HG03280 (cell line): ENCODE measurements around the gene STXBP6.
"Not testable (repeated sequence)": the region's sequence is repeated elsewhere in the genome, so short reads cannot be mapped to it uniquely, and the experiment has no call there.

ENCODE experiments used
- ATAC-seq: cut with Tn5 transposase; IDR thresholded peaks from one replicate; pipeline ENCODE4 v1.9.1; 2021; ENCODE audit warnings: mild to moderate bottlenecking, moderate library complexity; ENCODE audit not compliant: unreplicated experiment

Gene STXBP6

DNA sequence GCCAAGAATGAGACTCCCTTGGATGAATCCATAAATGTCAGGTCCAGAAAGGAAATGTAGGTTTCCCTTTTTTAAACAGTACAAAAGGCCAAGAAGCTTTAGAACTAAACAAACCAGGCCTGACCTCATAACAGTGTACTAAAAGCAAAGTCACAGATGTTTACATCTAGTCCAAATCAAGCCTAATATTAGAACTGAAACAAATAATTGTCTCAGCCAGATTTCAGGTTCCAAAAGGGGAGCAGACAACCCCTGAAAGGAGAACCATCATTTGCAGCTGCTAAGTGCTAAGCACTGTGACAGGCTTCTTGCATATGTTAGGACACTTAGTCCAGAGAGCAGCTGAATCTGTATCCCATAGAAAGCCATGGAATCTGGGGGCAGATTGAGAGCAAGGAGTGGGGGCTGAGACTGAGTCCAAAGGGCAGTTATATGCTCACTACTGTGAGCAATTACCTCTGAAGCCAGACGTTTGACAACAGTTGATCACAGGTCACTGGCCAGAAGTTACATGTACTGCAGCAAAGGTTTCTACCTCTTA lies 90.1 kb downstream of the STXBP6 start:
- peak; percentile 75 for ATAC-seq

DNA sequence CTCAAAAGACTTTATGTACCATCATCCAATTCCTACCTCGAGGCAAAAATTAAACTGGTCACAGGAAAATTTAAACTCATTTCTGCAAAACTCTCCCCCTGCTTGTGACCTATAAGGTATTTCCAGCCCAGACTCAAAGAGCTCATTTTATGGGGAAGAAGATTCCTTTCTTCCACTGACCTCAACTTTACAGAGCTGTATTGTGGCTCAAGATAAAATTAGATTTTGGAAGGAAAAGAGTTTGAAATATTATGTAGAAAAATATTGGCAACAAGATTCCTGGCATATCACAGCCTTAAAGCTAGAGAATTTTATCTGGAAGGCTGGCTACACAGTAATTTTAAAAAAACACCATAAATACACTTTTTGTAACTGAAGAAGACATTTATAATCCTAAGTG lies 91.7 kb downstream of the STXBP6 start:
- ATAC-seq = no peak

DNA sequence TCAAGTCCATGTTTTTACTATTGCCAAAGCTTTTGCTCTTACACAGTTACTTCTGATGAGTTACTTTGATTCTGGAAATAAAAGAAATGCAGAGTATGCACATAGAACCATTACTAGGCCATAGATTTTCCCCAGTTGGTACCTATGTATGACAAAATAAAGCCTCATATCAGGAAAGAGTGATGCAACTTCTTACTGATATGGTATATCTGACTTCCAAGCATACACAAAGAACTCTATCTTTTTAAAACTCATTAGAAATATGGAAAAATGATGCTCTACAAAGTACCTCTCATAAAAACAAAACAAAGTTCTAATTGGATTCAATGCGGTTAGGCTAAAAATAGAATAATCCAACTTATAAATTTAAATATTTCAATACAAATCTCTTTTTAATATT lies 92.1 kb downstream of the STXBP6 start:
- no peak for ATAC-seq

DNA sequence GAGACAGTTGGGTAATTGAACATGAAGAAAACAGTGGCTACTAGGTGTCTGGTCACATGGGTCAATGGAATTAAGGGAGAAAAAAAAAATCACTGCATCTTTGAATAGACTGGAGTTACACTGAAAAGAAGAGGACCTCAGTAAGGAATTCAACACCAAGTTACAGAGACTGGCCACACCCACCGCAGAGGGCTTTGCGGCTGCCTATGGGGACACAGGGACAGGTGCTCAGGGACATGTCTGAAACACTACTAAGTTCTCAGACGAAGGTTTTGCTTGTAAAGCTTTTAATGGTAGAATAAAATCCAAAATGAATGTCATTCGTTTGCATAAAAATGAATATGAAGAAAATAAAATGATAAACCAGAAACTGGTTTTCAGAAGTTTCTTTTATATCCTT lies 93.8 kb downstream of the STXBP6 start:
- no peak for ATAC-seq

DNA sequence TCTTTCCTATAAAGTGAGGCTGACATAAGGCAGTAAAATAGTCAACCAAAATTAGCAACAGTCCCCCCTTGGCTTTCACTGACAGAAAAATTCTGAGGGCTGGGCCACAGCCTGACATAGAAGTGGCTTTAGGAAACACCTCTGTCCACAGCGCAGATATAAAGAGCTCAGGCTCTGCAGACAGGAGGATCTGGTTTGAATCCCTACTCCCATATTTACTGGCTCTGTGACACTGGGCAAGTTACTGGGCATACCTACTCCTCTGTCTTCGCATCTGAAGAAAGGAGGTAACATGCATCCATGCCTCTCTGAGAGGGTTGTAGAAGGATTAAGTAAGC lies 95.3 kb downstream of the STXBP6 start:
- ATAC-seq = no peak

DNA sequence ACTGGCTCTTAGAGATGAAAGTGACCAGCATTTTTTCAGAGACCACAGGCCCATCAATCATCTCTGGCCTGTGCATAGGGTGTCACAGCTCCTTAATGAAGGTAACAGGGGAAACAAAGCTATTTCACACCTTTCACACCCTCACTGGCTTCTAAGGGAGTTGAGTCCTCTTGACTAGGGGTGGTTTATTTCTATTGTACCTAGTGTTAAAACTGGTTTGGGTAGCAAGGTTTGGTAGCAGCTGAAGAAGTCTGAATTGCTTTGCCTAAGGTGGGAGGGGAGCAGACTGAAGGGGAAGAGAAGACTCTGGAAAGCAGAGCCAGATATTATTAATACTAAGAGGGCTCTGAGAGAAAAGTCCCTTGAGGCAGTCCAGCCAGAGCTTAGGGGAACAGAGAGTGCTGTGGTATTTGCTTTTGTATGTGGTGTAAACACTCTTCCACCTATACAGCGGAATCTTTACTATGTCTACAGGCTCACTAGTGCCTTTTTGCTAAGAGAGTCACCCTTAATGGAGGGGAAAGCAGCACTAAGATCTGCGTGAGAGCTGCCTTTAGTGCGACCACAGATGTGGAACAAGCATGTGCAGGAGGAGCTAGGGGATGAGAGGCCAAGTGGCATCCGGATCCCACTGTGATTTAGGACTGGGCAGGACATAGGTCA lies 95.8 kb downstream of the STXBP6 start:
- ATAC-seq = peak; percentile 70

DNA sequence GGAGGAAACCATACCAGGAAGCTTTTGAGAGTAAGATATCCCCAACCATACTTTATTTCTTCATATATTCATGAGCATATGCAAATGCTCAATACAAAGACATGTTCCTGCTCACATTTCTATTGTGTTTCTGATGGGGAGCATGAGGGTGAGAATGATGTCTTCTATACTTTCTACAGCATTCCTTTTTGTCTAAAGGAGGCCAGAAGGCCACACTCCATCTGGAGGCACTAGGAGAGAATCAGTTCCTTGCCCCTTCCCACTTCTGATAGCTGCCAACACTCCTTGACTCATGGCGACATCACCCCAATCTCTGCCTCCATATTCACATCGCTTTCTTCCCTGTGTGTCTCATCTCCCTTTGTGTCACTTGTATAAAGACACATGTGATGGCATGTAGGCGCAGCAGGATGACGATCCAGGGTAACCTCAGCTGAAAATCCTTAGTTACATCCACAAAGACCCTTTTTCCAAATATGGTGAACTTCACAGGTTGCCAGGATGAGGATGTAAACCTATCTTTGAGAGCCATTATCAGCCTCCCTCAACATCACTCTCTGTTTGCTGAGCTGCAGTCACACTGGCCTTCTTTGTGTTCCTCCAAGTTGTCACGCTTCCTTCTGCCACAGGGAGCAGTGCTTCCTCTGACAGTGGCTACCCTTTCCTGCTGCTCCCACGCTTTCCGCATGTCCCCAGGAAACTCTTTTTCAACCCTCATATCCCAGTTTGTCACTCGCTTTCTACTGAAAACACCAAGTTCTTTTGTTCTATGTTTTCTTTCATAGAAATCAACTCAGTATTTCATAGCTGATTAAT lies 96.9 kb downstream of the STXBP6 start:
- ATAC-seq = no peak

DNA sequence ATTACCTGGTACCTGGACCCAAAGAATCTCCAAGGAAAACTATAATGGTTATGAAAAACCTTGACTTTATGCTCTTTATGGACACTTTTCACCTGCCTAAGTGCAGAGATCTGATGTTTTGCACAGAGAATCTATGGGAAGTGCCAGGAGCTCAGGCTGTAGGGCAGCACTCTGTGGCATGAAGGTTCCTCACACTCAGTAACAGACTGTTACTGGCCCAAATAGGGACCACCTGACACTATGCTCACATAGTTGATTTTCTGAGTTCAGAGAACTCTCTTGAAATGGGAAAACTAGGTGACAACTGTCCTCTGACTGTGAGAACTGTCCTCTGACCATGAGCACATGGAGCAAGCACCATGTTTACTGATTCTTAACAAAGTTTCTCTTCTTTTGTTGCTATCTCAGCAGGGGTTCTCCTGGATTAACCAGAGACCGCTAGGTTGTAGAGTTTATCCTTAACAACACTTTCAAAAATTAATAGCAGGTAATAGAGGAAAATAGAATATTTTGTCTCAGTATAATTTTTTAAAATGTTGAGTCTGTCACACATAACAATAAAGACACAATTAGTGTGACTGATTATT lies 101.6 kb downstream of the STXBP6 start:
- ATAC-seq = no peak

DNA sequence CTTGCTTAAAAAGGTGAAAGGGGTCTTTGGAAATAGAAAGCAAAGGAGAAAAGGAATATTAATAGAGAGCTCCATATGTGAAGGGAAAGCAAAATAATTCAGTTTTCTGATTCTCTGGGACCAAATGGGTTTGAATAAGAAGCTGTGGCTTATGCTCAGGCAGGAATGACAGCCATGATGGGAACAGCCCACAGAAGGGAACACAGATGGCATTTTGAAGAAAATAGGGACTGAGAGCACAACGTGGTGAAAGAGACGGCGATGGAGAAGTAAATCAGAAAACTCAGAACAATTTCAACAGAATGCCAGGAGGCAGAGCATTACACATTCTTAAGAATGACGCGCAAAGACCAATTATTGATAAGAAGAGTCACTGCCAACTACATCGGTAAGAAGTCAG lies 102.8 kb downstream of the STXBP6 start:
- no peak for ATAC-seq

DNA sequence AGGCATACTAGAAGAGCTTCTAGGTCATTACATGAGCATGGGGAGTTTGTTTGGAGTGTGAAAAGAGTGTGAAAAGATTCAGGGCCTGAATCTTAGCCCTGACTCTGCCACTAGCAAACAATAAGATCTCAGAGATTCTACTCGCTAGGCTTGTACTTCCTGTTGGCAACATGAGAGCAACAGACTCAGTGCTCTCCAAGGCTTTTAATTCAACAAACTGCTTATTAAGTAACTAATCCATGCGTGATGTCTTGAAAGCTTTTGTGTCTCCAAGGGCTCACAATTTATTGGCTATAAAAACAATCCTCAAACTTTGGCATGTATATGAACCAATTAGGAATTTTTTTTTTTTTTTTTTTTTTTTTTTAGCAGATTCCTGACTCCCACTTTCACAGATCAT lies 105.1 kb downstream of the STXBP6 start:
- ATAC-seq = no peak

DNA sequence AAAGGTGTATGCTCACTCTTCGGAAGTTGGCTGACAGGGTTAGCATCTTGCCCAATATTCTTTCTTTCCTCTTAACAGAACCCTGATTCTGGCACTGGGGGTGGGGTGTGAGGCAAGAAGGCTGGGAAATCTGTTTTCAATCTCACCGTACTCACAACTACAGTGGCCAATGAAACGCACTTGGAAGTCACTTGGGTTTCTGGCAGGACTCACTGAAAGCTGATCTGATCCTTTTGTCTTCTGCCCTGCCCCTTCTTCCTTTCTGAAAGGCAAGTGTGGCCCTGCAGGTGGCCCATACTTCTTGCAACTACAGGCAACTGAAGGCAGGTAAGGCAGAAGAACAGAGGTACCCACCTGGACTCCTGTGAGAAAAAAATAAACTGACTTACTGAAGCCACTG lies 106.9 kb downstream of the STXBP6 start:
- ATAC-seq = no peak

DNA sequence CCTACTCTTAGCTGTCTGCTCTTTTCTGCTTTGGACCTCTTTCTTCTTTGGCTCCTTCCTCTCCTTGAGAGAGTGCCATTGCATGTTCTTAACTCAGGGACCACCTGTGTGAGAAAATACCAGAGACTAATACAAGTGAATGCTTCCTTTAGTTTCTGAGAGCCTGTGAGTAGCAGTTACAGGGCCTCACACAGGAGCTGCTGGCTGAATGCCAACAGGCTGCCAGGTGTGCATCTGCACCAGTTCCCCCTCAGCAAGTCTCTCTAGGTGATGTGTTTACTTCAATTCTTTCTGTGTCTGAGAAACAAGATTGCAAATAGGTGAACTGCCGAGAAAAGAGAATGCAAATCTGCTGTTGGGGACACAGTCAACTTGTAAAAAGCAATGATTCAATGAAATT lies 108.2 kb downstream of the STXBP6 start:
- no peak for ATAC-seq

DNA sequence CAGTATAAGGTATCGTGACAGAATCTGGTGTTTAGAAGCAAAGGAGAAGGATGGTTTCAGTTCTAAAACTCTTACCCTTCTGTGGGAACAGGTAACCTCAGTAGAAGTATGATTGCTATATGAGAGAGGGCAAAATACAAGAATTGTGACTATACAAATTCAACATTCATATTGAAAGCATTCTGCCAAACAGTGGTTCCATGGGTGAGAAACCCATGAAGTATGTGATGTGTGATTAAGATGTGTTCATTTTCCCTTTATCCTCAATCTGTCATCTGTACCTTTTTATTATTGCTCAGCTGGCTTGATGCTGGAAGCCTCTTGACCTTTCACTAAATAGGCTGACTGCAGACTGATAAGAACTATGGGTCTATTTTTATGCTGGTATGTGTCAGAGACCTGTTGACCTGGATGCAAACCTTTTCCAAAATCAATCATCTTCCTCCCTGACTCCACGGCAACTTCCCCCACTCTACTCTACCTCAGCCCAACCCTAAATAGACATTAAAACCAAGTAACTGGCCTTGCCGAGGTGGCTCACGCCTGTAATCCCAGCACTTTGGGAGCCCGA lies 109.6 kb downstream of the STXBP6 start:
- no peak for ATAC-seq

DNA sequence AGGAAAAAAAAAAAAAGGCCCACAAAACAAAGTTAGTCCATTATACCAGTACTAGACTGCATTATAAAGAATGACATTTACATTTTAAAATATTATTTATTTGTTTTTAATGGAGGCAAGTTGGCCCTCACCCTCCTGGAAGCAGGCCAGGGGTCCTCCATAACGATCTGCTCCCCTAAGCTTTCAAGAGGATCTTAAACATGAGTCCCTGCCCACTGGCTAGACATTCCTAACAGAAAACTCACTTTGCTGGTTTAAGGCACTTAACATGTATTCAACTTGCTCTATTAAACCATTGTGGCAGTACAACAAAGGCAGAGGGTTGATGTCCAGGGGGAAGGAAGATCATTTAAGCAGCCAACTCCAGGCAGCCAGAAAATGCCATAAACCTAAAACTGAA lies 111.4 kb downstream of the STXBP6 start:
- ATAC-seq = no peak

DNA sequence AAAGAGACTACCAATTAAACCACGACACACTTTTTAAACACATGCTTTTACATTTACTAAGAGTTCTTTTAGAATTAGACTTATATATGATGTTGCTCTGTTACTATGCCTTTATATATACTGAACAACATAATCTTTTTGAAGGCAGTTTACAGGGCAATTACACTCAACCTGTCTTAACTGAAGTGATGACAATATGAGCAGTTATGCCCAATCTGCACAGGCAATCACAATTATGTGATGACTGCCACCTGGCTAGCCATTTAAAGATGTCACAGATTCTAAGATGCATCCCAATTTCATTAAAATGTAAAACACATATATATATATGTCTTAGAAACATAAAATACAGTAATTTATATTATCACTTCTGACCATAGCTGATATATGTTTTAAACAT lies 112.6 kb downstream of the STXBP6 start:
- ATAC-seq = no peak

DNA sequence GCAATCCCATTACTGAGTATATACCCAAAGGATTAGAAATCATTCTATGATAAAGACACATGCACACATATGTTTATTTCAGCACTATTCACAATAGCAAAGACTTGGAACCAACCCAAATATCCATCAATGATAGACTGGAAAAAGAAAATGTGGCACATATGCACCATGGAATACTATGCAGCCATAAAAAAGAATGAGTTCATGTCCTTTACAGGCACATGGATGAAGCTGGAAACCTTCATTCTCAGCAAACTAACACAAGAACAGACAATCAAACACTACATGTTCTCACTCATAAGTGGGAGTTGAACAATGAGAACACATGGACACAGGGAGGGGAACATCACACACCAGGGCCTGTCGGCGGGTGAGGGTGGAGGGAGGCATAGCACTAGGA lies 113.2 kb downstream of the STXBP6 start:
- ATAC-seq = not testable (repeated sequence)

DNA sequence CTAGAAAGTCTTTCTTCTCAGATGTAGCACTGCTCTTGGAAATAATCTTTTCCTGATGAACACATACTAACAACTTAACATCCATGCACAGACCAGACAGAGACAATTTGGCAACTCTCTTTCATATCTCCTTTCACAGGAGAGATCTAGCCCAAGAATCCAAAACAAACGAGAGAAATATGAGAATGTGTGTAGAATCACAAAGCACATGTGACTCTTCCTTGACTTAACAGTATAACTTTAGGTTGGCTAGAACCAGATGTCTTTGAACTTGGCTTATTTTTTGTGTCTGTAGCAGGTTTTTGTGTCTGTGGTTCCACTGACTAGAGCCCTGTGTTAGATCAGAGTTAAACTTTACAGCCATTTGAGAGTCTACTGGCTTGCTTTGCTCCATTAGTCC lies 114.2 kb downstream of the STXBP6 start:
- ATAC-seq = no peak

DNA sequence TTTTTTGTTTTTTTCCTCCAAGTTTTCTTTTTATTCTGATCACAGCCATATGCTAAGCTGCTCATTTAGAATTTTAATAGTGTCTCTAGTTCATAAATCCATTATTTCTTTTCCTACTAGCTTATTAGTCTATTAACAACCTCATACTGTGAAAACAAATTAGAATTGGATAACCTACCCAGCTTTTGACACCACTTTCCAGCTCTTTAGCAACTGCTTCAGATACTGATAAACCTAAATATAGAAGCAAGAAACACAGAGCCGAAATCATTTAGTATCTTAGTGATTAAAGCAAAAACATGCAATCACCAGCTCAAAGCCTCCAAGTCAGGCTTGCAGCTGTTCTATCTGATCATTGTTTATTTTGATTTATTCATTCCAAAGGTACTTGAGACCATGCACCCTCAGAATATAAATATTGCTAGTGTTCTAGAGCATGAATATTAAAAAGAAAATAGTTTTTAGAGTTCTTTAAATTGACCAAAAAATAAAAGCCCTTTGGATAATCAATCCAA lies 121.5 kb downstream of the STXBP6 start:
- ATAC-seq = no peak

DNA sequence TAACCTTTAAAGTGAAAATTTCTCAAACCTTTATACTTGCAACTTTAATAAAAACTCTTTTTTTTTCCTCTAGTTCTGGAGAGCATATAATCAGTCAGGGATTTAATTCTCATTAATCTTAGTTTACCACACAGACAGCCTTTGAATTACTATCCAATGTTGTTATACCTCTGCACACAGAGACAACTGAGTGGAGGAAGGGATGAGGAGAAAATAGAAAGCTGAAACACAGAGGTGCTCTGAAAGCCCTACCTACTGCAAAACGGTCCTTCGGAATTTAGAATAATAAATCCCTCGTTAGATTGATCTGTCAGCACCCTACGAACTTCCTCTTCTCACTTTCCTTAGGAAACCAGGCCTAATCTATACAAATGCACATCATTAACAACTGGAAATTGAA lies 122.1 kb downstream of the STXBP6 start:
- ATAC-seq = no peak

DNA sequence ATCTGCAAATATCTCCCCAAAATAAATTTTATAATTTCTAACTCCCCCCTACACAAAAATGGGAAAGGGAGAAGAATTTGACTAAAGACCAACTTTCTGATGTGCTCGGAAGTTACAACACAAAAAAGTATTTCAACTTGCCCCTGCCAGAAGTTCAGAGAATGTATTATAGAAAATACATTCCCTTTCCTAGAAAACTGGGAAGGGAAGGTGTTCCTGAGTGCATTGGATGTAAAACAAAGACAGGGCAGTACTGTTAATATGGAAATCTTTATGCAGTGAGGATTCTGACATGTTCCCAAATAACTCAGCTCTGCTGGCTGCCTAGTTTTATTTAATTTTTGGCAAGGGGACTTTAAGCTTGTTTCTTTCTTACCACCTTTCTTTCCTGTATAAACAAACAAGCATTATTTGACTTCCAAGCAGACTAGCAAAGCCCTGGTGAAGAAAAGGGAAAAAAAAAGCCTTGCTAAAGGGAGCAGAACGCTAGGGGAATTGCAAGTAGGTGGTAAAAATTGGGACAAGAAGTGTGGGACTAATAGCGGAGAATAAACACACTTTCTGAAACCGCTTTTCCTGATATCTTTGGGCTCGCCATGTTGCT lies 124.1 kb downstream of the STXBP6 start:
- no peak for ATAC-seq

DNA sequence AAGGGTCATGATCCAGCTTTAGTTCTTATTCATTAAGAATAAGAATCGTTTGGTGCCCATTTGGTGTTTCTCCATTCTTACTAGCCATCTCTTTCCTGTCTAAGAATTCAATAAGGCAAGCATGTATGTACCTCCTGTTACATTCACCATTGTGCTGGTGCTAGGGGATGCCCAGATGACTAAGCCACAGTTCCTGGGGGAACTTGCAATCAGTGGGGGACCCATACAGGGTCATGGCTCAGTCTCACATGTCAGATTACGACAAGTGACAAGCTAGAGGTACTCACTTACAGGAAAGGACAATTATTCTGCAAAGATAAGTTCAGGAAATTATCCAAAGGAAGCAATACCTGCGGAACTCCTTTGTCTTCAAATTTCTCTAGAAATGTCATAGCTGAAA lies 125.4 kb downstream of the STXBP6 start:
- ATAC-seq = no peak
